ENCODE results near the gene GDF9. TPM values are rescaled to one million over a fixed set of nuclear protein-coding genes. Genes with fewer than 3 reads are reported as not detected.

The GDF9 gene
- total RNA-seq, 1 experiment from 2014 or later, result 0.54 TPM

- intact Hi-C loops (cut with micrococcal nuclease; ENCODE audit: unreplicated experiment), result no loop called here
- H3K9me3 ChIP-seq (ENCODE audit: control insufficient read depth, insufficient read depth, low read depth, low read length), result no peaks in the 10 kb centered on the region
- no peak overlapping the region for H3K27ac ChIP-seq (ENCODE audit: low read length)
- CTCF ChIA-PET, result interaction anchor here (0.6 kb wide), 1 partner anchor 12 kb away, joined by 3 read pairs; no protein-coding TSS in a partner anchor
- no TSS peak for BruUV-seq (replicated peaks)
- in situ Hi-C loops (cut with HindIII; ENCODE audit: low pct_unique_long_range_greater_than_20kb, low sequenced_read_pairs), result no loop called here
- ATAC-seq, result no peak
- DNase-seq (ENCODE audit: low read depth, low spot score), result no peak
- H3K4me1 ChIP-seq (ENCODE audit: control insufficient read depth, insufficient read depth, low read length), result no peaks in the 10 kb centered on the region
- H3K36me3 ChIP-seq (ENCODE audit: control insufficient read depth, insufficient read depth, low read length), result no peaks in the 10 kb centered on the region
- POLR2A ChIA-PET, result no interaction called here
- TF ChIP-seq POLR2AphosphoS5 (IDR thresholded peaks at IDR 0.05; ENCODE audit: low read depth, low read length) (no peak), SIN3A (IDR thresholded peaks at IDR 0.05; ENCODE audit: borderline replicate concordance, insufficient read depth, low read depth, low read length) (no peak), TCF7L2 (IDR thresholded peaks at IDR 0.05; ENCODE audit: low read depth, low read length) (no peak)
- TF ChIP-seq, protein P1, sequence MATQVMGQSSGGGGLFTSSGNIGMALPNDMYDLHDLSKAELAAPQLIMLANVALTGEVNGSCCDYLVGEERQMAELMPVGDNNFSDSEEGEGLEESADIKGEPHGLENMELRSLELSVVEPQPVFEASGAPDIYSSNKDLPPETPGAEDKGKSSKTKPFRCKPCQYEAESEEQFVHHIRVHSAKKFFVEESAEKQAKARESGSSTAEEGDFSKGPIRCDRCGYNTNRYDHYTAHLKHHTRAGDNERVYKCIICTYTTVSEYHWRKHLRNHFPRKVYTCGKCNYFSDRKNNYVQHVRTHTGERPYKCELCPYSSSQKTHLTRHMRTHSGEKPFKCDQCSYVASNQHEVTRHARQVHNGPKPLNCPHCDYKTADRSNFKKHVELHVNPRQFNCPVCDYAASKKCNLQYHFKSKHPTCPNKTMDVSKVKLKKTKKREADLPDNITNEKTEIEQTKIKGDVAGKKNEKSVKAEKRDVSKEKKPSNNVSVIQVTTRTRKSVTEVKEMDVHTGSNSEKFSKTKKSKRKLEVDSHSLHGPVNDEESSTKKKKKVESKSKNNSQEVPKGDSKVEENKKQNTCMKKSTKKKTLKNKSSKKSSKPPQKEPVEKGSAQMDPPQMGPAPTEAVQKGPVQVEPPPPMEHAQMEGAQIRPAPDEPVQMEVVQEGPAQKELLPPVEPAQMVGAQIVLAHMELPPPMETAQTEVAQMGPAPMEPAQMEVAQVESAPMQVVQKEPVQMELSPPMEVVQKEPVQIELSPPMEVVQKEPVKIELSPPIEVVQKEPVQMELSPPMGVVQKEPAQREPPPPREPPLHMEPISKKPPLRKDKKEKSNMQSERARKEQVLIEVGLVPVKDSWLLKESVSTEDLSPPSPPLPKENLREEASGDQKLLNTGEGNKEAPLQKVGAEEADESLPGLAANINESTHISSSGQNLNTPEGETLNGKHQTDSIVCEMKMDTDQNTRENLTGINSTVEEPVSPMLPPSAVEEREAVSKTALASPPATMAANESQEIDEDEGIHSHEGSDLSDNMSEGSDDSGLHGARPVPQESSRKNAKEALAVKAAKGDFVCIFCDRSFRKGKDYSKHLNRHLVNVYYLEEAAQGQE (IDR thresholded peaks at IDR 0.05; ENCODE audit: insufficient read depth in 1 of 2, low read depth in 2 of 2, low read length in 1 of 2), result no peak
- no peaks in the 10 kb centered on the region for H3K27me3 ChIP-seq (ENCODE audit: control insufficient read depth, insufficient read depth, low read length)
- H3K4me3 ChIP-seq (ENCODE audit: low read depth in 2 of 2, low read length in 2 of 2), result no peak overlapping the region
These were observed 12.0 kb downstream of the GDF9 start for GRCh38 chr5:132854301-132854700.

- ATAC-seq (no peak), DNase-seq (ENCODE audit: low read depth, low spot score) (no peak)
- CTCF ChIA-PET, result no interaction called here
- in situ Hi-C loops (cut with HindIII; ENCODE audit: low pct_unique_long_range_greater_than_20kb, low sequenced_read_pairs), result no loop called here
- POLR2A ChIA-PET, result no interaction called here
- no peaks in the 10 kb centered on the region for H3K27me3 ChIP-seq (ENCODE audit: control insufficient read depth, insufficient read depth, low read length)
- no peaks in the 10 kb centered on the region for H3K9me3 ChIP-seq (ENCODE audit: control insufficient read depth, insufficient read depth, low read depth, low read length)
- no TSS peak for BruUV-seq (replicated peaks)
- no peak overlapping the region for H3K27ac ChIP-seq (ENCODE audit: low read length)
- H3K36me3 ChIP-seq (ENCODE audit: control insufficient read depth, insufficient read depth, low read length), result no peaks in the 10 kb centered on the region
- TF ChIP-seq, protein P2, sequence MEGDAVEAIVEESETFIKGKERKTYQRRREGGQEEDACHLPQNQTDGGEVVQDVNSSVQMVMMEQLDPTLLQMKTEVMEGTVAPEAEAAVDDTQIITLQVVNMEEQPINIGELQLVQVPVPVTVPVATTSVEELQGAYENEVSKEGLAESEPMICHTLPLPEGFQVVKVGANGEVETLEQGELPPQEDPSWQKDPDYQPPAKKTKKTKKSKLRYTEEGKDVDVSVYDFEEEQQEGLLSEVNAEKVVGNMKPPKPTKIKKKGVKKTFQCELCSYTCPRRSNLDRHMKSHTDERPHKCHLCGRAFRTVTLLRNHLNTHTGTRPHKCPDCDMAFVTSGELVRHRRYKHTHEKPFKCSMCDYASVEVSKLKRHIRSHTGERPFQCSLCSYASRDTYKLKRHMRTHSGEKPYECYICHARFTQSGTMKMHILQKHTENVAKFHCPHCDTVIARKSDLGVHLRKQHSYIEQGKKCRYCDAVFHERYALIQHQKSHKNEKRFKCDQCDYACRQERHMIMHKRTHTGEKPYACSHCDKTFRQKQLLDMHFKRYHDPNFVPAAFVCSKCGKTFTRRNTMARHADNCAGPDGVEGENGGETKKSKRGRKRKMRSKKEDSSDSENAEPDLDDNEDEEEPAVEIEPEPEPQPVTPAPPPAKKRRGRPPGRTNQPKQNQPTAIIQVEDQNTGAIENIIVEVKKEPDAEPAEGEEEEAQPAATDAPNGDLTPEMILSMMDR (IDR thresholded peaks at IDR 0.05), result no peak
- TF ChIP-seq POLR2AphosphoS5 (IDR thresholded peaks at IDR 0.05; ENCODE audit: low read depth, low read length) (no peak), SIN3A (IDR thresholded peaks at IDR 0.05; ENCODE audit: borderline replicate concordance, insufficient read depth, low read depth, low read length) (no peak)
- no peak overlapping the region for H3K4me3 ChIP-seq (ENCODE audit: low read depth in 2 of 2, low read length in 2 of 2)
- H3K4me1 ChIP-seq (ENCODE audit: control insufficient read depth, insufficient read depth, low read length), result no peaks in the 10 kb centered on the region
- intact Hi-C loops (cut with micrococcal nuclease; ENCODE audit: unreplicated experiment), result no loop called here
These were observed 12.5 kb downstream of the GDF9 start for GRCh38 chr5:132853790-132854189.

DNA sequence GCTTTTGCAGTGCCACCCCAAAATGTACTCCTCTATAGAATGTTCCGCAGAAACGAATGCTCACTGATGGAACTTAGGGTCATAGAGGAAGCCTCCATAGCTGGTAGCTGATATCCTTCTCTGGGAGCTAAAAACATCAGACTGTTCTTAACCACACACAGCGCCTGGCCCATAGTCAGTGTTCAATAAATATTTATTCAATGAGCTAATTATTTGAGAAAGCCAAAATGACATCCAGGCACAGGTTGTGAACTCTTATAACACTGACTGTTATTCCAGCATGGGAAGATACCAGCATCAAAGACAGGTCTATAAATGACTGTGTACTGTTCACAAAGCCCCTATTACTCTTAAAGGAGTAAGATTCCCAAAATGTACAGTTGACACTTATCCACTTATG is 12.9 kb downstream of the GDF9 start:
- intact Hi-C loops (cut with micrococcal nuclease; ENCODE audit: unreplicated experiment), result no loop called here
- no peaks in the 10 kb centered on the region for H3K9me3 ChIP-seq (ENCODE audit: control insufficient read depth, insufficient read depth, low read depth, low read length)
- no TSS peak for BruUV-seq (replicated peaks)
- TF ChIP-seq SIN3A (IDR thresholded peaks at IDR 0.05; ENCODE audit: borderline replicate concordance, insufficient read depth, low read depth, low read length) (no peak), TCF7L2 (IDR thresholded peaks at IDR 0.05; ENCODE audit: low read depth, low read length) (no peak), POLR2AphosphoS5 (IDR thresholded peaks at IDR 0.05; ENCODE audit: low read depth, low read length) (no peak)
- TF ChIP-seq, protein P1 (IDR thresholded peaks at IDR 0.05; ENCODE audit: insufficient read depth in 1 of 2, low read depth in 2 of 2, low read length in 1 of 2), result no peak
- TF ChIP-seq, protein P2 (IDR thresholded peaks at IDR 0.05), result no peak
- CTCF ChIA-PET, result no interaction called here
- no peaks in the 10 kb centered on the region for H3K4me1 ChIP-seq (ENCODE audit: control insufficient read depth, insufficient read depth, low read length)
- no peak for DNase-seq (ENCODE audit: low read depth, low spot score)
- in situ Hi-C loops (cut with HindIII; ENCODE audit: low pct_unique_long_range_greater_than_20kb, low sequenced_read_pairs), result no loop called here
- no peak overlapping the region for H3K27ac ChIP-seq (ENCODE audit: low read length)
- no peaks in the 10 kb centered on the region for H3K27me3 ChIP-seq (ENCODE audit: control insufficient read depth, insufficient read depth, low read length)
- POLR2A ChIA-PET, result no interaction called here
- no peak for ATAC-seq
- no peaks in the 10 kb centered on the region for H3K36me3 ChIP-seq (ENCODE audit: control insufficient read depth, insufficient read depth, low read length)
- H3K4me3 ChIP-seq (ENCODE audit: low read depth in 2 of 2, low read length in 2 of 2), result no peak overlapping the region
